ENCODE measurements around the gene ATG13.
"Not testable (repeated sequence)": the region's sequence is repeated elsewhere in the genome, so short reads cannot be mapped to it uniquely, and the experiment has no call there.

The ATG13 gene

DNA sequence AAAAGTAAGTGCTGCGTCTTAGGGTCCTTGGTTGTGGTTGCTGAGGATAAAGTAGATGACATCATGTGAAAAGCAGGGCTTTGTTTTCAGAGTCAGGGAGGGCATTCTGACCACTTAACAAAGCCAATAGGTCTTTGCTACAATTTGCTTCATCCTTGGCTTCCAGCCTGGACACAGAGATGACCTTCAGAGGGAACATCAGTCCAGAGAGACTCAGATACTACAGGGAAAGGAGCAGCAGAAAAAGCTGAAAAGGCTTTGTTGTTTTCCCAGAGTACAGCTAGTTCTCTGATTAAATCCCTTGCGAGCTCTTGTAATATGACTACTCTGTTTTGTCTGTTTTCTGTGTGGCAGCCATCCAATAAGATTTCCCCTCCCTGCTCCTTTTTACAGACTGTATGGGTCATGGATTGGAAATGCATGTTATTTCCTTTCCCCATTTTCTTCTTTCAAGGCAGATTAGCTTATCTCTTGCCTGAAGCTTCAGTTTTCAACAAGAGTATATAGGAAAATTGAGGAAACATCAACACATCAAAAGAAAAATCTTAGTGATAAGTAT, 31.9 kb downstream of the ATG13 start:
- no peak for DNase-seq

DNA sequence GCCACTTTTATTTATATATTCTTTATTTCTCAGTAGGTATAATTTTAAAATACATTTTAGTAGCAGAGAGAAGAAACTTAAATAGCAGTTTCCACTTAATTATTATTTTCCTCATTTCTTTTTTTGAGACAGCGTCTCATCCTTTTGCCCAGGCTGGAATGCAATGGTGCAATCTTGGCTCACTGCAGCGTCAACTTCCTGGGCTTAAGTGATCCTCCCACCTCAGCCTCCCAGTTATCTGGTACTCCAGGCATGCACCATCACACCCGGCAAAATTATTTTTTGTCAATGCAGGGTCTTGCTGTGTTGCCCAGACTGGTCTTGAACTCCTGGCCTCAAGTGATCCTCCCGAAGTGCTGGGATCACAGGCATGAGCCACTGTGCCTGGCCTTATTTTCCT, 38.3 kb downstream of the ATG13 start:
- DNase-seq, result no peak

DNA sequence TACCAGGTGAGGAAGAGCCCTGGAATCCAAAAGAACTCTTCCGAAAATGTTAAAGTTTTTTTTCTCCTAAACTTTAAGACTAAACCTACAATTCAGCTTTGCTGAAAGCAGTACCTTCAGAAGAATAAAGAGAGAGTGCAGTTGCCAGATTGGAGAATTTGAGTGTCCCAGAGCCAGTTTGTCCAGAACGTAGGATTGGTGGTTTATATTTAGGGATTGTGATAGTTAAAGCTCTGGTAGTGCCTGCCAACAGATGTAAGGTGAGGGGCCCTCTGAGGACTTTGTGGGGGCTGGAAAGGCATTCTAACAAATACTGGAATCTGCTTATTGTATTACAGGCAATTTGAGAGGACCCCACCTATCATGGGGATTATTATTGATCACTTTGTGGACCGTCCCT, 39.8 kb downstream of the ATG13 start:
- DNase-seq, result no peak

DNA sequence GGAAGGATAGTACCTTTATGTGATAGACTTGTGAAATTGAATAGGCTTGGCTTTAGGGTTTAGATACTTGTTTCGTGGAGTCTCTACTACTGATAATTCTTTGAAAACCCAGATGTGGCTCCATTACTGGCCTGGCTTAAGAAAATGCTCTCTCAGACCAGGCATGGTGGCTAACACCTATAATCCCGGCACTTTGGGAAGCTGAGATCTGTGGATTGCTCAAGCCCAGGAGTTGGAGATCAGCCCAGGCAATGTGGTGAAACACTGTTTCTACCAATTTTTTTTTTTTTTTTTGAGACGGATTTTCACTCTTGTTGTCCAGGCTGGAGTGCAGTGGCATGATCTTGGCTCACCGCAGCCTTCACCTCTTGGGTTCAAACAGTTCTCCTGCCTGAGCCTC, 40.9 kb downstream of the ATG13 start:
- DNase-seq, result no peak

DNA sequence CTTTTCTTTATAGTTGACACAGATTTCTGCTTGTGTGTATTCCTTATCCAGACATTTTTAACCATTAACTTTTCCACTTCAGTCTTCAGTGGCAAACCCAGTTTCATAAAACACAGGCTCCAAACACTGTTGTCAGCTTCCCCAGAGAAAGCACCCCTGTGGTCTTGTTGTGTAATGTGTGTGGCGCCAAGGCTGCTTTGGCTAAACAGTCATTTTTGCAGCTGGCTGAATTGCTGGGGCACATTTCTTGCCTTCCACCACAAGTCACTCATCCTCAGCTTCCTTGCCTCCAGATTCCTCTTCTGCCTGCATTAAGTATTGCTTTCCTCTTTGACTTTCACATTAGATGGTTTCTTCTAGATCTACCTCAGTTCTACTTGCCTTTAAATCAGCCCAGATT, 42.6 kb downstream of the ATG13 start:
- no peak for DNase-seq

DNA sequence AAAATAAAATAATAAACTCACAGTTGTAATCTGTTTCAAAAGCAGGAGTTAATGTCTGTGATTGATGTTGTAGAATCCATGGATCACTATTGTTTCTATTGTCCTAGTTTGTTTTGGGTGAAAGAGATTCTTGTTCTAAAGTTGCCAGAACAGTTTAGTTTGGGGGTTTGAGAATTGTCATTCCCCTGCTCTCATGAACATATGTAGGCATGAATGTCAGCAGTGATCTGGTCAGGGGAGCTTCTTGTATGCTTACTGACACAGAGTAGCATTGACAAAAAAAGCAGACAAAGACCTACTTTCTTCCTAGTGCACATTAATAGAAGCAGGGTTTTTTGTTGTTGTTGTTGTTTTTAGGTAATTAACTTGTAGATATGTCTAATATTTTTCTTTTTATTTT, 44.5 kb downstream of the ATG13 start:
- no peak for DNase-seq

DNA sequence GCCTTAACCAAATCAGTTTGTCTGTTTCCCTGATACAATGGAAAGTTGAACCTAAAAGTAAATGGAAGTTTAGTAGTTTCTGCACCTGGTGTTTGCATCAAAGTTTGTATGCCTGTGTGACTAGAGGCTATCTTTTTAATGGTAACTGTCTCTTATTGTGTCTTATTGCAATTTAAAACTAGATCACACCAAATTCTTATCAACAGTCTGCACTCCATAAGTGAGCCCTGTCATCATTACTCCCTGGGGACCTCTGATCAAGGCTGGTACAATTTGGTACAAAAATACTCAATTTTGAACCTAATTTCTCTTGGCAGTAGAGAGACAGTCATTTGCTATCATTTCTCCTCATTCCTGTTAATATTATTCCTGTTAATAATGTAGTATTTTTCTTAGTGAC, 45.0 kb downstream of the ATG13 start:
- DNase-seq, result no peak

DNA sequence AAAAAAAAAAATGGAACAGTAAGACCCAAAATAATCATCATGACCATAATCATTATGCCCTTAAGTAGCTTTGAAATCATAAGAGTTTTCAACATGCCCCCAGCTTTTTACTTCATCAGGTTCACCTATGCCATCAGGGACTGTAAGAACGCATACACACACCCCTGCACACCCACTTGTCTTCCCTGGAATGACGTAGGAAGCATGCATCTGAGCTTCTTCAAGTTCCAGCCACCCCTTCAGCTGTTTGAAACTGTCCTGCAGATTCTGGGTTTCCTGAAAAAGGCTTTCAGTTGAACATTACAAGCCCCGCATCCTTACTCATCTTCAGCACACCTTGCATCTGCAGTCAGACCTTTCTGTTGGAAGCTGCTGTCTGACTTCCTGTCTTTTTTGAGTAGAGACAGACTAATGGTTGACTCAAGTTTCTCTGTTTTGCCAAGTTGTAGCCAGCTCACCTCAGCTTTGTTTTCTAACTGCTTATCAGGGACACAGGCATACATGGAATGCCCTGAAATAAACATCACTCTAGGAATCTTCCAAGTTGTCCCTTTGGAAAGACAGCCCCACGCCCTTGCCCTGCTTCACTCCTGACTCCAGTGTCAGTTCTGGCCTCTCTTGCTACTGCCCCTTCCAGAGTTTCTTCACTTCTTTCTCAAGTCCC, 46.1 kb downstream of the ATG13 start:
- no peak for DNase-seq

DNA sequence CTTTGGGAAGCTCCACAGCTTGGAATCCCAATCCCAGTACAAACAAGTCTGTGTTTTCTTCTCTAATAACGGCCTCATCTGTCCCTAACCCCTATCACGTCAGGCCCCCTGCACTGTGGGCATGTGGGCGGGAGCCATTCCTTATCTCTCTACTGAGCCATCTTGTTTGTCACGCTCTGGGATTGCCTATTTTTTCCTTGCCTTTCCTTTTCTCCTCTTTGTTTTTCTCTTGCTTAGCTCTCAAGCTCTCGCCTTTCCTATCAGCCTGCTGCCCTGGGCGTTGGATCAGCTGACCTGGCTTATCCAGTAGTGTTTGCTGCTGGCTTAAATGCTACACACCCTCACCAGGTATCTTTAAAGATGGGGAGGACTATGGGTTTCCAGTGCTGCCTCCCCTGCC, 47.3 kb downstream of the ATG13 start:
- no peak for DNase-seq

DNA sequence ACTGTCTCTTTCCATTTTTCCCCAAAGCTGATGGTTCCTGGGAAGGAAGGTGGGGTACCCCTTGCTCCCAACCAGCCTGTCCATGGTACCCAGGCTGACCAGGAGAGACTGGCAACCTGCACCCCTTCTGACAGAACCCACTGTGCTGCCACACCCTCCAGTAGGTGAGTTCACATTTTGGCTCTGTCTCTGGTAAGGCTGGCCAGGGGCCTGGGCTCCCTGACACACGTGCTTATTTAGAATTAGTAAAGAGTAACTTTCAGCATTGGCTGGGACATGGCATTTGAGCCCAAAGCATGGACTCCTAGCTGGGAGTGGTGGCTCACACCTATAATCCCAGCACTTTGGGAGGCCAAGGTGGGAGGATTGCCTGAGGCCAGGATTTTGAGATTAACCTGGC, 48.0 kb downstream of the ATG13 start:
- no peak for DNase-seq

DNA sequence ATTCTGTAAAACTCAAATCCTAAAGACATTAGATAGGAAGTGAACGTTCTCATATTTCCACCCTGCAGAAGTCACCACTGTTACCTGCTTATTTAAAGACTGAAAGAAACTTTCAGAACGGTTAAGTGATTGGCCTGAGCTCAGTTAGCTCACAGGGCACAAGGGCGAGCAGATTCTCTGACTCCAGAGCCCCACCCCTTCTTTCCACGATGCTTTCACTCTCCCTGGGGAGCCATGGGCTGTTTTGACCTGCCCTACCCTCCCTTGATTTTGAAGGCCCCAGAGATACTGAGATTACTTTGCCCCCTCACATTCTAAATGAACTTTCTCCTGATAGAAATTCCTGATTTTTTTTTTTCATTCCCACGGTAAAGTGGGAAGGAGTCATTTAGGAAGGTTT, 49.2 kb downstream of the ATG13 start:
- no peak for DNase-seq

DNA sequence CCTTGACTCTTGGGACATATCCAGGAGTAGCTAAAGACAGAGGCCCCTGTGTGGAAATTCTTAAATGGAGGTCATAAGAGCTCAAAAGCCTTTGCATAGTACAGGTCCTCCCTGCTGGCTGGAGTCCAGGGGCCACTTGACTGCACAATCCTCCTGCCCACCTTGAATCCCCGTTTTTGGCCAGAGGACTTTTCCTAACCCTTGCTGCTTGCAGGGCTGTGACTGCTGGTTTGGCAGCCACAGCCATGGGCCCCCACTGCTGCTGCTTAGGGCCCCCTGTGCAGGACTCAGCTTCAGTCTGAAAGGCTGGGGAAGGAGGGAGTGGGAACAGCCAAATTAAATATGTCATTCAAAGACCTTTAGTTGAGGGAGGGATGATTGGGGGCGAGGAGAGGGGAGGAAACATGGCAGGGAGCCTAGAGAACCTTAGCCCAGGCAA, 49.7 kb downstream of the ATG13 start:
- DNase-seq, result no peak

DNA sequence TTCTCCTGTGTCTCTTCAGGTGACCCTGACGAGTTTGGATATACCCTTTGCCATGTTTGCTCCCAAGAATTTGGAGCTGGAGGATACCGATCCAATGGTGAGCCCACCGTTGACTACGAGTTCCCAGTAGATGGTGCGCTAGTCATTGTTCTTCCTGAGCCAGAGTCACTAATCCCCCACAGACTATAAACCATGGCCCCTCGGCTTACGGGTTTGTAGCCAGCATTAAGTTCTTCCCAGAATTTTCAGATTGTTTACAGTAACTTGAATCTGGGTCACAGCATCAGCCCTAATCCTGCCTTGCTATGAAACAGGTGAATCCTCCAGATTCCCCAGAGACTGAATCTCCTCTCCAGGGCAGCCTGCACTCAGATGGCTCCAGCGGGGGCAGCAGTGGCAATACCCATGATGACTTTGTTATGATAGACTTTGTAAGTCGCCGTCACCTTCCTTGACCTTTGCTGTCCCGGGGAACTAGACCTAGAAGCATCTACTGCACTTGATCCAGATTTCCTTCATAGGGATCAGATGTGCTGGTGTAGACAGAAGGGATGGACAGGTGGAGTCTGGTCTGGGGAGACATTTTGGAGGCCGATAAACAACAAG, 51.2 kb downstream of the ATG13 start:
- DNase-seq, result no peak

DNA sequence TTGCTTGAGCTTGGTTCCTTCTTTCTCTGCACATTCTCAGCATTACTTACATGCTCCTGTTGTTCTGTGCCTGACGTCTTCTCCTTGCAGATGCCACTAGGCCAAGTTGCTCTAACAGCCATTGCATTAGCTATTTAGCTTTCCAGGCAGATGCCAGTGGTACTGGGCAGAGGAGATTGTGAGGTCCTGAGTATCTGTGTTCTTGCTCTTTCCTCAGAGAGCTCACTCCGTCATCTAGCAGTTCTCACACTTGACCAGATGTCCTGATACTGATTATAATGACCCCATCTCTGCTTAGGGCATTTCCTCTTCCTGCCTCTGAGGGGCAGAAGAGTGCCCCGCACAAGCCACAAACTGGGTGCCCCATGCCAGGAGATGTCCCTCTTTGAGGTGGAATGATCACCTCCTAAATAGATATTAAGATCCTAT, 52.4 kb downstream of the ATG13 start:
- no peak for DNase-seq

DNA sequence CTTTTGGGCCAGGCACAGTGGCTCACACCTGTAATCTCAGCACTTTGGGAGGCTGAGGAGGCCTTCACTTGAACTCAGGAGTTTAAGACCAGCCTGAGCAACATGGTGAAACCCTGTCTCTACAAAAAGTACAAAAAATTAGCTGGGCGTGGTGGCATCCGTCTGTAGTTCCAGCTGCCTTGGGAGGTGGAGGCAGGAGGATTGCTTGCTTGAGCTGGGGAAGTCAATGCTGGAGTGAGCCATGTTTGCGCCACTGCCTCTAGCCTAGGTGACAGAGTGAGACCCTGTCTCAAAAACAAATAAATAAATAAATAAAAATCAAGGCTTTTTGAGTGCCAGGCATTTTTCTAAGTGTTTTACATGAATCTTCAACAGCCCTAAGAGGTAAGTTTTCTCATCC, 53.2 kb downstream of the ATG13 start:
- not testable (repeated sequence) for DNase-seq

DNA sequence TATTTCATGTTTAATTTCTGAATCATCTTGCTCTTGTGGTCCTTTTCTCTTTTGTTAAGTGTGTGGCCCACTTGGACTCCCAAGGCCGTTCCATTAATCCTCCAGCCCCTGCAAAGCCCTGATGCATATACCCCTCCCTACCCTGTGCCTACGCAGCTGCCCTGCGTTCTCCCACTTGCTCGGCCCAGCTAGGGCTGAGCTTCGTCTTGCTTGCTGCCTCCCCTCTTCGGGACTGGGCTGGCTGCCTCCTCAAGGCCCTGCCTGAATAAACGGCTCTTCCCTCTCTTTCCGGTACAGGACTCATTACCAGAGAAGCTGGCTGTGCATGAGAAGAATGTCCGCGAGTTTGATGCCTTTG, 54.6 kb downstream of the ATG13 start:
- no peak for DNase-seq

DNA sequence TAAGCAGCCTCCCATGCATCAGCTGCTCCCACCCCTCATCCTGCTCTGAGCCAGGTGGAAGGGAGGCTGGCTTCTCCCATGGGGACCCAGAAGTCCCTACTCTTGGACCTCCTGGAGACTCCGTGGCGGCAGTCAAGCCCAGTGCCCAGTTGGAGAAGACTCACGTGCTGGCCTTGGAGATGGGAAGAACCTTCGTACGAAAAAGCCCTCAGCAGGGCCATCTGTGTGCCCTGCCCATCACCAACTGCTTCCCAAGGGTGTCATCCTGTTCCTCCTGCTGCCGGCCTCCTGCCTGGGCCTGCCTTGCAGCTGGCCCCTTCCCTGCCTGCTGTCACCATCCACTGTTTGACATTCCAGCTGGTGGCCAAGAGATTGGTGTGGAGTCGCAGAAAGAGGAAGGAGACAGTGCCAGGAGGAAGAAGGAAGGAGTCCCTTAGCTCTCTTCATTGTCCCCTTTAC, 55.1 kb downstream of the ATG13 start:
- DNase-seq, result no peak

DNA sequence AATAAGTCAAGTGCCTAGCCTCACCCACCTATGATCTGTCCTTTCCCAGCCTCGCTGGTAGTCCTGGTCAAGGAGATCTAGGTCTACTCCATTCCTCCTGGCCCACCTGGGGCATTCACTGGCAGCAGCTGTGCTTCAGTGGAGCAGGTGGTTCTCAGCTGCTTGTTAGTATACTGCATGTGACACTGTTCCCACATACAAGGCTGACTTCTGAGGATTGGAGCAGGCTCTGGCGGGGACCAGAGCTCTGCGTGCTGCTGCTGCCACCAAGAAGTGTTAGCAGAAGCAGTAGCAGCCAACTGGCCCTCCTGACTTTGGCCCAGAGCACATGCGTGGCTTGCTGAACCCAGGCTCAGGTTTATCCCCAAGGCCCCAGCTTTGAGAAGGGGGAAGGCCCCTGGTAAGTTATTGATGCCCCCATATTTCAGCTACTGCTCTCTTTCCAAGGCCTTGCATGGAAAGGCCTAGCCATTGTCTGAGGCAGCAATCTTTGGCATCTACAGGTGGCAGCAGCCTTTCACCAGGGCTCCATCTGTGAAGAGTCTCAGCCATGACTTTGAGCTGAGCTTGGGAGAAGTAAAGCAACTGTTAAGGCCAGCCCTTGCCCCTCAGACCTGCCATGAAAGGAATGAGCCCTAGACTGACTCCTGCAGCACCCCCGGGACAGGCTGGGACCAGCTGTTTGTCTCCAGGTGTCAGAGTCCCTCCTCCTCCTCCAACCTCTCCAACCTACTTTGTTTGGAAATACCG, 56.5 kb downstream of the ATG13 start:
- DNase-seq, result no peak

DNA sequence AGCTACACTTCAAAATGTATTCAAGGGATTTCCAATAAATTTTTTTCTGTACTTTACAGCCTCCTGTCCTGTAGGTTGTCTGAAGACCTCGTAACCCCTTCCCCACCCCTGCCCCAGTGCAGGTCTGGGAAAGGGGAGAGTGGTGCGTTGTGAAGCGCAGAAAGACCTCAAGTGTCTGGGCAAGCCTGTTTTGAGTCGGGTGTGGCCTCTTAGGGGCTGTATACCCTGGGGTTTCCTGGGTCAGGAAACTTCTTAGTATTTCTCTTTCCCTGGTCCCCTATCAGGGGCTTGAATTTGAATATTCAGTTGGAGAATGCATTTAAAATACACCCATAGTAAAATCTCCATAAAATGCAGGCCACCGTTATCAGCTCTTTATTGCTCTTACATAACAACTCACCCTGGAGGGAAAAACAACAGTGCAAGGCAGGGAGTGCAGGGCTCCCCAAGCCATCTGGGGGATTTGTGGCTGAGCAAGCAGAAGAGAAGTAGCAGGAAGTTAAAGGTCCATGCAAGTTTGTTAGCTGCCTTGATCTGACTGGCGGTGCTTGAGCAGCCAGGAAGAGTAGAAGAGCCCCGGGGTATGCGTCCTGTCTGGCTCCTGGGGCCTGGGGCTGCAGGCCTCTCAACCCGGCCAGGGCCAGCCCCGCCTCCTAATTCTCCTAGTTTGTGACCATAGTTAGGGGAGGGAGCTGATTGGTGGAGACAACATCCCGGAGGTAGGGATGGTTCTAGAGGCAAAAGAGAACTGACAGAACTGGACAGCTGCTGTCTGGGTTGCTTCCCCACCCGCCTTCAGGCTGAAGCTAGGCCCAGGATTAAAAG, 57.3 kb downstream of the ATG13 start:
- no peak for DNase-seq

DNA sequence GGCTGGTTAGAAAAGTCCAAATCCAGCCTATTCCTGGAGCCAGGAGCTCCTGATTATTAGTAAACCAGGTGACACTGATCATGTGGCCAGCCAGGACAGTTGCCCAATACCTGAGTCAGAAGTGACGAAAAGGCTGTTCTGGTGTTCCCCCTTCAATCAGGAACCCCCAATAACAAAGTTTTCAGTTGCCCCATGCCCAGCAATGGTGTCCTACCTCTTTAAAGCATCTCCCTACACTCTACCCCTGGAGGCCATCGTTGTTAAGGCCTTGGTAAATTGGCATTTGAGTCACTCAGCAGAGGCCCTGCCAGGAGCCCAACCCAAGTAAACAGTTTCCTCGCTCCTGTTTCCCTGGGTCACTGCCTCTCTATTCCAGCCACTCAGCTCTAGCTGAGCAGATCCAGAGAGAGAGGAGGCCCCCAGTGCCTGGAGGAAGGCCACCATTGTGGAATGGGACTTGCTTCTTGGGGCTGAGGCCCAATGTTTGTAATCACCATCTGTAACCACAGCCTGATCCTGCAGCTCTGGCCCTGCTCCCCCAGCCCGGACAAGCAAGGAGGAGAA, 58.0 kb downstream of the ATG13 start:
- no peak for DNase-seq

DNA sequence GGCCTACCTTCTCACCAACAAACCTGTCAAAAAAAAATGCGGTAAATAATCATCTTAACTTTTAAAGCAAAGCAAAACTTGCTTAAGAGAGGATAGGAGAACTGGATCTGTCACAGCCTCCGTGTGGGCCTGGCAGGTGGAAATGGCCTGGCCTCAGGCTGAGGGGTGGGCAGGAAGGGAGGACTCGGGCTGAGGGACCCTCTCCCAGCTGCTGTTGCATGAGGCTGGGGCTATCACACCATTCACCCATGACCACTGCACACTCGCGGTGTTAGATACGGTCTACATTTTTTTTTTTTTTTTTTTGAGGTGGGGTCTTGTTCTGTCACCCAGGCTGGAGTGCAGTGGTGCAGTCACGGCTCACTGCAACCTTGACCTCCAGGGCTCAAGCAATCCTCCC, 58.6 kb downstream of the ATG13 start:
- no peak for DNase-seq

DNA sequence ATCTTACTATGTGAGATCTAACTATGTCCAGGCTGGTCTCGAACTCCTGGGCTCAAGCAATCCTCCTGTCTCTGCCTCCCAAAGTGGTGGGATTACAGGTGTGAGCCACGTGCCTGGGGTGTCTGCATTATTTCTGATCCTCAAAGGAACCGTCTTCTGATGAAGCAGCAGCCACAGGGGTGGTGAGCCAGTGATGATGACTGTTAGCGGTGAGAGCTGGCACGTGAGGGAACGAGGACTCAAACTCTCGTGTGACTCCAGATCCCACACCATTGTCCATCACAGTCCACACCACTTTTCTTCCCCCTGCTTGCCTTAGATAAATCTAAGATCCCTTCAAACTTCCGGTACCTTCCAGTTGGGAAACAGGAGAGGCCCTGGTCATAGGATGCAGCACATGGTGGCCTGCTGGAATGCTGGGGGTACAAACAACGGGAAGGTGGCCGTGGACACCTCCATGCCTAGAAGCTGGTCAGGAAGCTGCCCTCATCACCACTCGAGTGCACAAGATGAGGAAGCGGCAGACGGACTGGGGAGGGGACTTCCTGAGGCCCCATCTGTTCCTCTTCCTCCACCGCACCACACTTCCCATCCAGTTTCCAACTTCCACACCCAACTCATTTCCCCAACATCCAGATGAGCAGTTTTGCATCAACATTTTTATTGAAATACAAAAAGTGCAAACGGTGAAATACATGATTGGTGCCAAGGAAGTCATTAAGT, 59.2 kb downstream of the ATG13 start:
- DNase-seq, result no peak

Data from activated CD4-positive, alpha-beta T cell treated with anti-CD3 and anti-CD28 coated beads for 48 hours (primary cell).